Colonic mucosa (tissue), 4 donors: Measurements from ENCODE around the gene SEMA5A. TPM values are rescaled to one million over a fixed set of nuclear protein-coding genes. Genes with fewer than 3 reads are reported as not detected.
"Not testable (repeated sequence)": the region's sequence is repeated elsewhere in the genome, so short reads cannot be mapped to it uniquely, and the experiment has no call there.

Experiments
- DNase-seq: peaks from one replicate; pipeline ENCODE4 v3.0.0-alpha.2; 2020
- H3K27ac ChIP-seq: fragments of 200-600 bp; one replicate; pipeline ENCODE4 v1.8.0; 2021
- H3K27me3 ChIP-seq: fragments of 200-600 bp; one replicate; pipeline ENCODE4 v1.8.0; 2021
- H3K36me3 ChIP-seq: fragments of 200-600 bp; one replicate; pipeline ENCODE4 v1.8.0; 2021
- H3K4me1 ChIP-seq: fragments of 200-600 bp; one replicate; pipeline ENCODE4 v1.8.0; 2021; ENCODE audit warnings: mild to moderate bottlenecking
- H3K4me3 ChIP-seq: fragments of 200-600 bp; one replicate; pipeline ENCODE4 v1.8.0; 2021
- H3K9ac ChIP-seq, 2 donors: one replicate each; pipeline ENCODE4 v1.7.0; 2013; ENCODE audit warnings: control low read depth in 2 of 2, low read depth in 2 of 2, low read length in 2 of 2
- H3K9me3 ChIP-seq: fragments of 200-600 bp; one replicate; pipeline ENCODE4 v1.8.0; 2021
- intact Hi-C: fragments of 100-400 bp; cut with DNase I; formaldehyde crosslinking; loops from one replicate; pipeline ENCODE4 v1.14.1; 2022
- total RNA-seq, 2 donors: library from RNA; stranded (reverse); fragmentation: NEBNext Ultra II Directional in 1 of 2; extraction: Animal tissue kit (Norgen Biotek cat#: 25700) in 1 of 2; gene quantifications; one replicate each; pipeline ENCODE4 v1.2.1, GENCODE V29; 2021
- TF ChIP-seq, protein P1 (sequence below): fragments of 200-600 bp; IDR thresholded peaks from one replicate; pipeline ENCODE4 v1.8.0; 2022; ENCODE audit warnings: antibody characterized with exemption, mild to moderate bottlenecking
- donor health status: healthy.
- donor health status: DM: no; HTN: no; CAD: no.
- donor health status: DM: no; HTN: no; CAD: no.

SEMA5A gene
- total RNA-seq, 2 donors from 2014 or later = 23.3 to 32.7 TPM

DNA sequence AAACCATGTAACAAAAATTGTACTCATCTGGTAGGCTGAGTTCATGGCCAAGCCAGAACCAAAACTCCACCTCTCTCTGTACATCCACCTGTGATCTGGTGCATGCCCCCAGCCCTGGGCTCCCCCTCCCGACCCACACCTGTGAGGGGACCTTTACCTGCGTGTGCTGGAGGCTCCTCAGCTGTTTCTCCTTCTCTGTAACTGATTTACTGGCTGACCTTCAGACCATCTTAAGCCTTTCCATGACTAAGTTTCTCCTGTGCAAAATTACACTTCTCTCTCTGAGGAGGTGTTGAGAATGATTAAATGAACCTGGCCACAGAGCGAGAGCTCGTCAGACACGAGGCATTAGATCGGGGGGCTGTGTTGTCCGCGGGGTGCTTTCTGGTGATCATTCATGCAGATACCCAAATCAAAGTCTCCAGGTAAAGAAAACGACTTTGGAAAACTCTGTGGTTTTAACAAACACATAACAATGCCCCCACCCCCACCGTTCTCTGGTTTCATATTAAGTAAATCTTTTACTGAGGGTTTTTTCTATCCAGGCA is 136.4 kb downstream of the SEMA5A start:
- H3K9me3 ChIP-seq = no peaks in the 10 kb centered on the region
- H3K4me1 ChIP-seq = no peaks in the 10 kb centered on the region
- no peak overlapping the region for H3K4me3 ChIP-seq
- H3K9ac ChIP-seq = no peak overlapping the region
- TF ChIP-seq, protein P1, sequence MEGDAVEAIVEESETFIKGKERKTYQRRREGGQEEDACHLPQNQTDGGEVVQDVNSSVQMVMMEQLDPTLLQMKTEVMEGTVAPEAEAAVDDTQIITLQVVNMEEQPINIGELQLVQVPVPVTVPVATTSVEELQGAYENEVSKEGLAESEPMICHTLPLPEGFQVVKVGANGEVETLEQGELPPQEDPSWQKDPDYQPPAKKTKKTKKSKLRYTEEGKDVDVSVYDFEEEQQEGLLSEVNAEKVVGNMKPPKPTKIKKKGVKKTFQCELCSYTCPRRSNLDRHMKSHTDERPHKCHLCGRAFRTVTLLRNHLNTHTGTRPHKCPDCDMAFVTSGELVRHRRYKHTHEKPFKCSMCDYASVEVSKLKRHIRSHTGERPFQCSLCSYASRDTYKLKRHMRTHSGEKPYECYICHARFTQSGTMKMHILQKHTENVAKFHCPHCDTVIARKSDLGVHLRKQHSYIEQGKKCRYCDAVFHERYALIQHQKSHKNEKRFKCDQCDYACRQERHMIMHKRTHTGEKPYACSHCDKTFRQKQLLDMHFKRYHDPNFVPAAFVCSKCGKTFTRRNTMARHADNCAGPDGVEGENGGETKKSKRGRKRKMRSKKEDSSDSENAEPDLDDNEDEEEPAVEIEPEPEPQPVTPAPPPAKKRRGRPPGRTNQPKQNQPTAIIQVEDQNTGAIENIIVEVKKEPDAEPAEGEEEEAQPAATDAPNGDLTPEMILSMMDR = no peak
- H3K27me3 ChIP-seq = no peaks in the 10 kb centered on the region
- DNase-seq = no peak
- H3K27ac ChIP-seq = no peak overlapping the region
- no peaks in the 10 kb centered on the region for H3K36me3 ChIP-seq
- intact Hi-C loops = no loop called here

DNA sequence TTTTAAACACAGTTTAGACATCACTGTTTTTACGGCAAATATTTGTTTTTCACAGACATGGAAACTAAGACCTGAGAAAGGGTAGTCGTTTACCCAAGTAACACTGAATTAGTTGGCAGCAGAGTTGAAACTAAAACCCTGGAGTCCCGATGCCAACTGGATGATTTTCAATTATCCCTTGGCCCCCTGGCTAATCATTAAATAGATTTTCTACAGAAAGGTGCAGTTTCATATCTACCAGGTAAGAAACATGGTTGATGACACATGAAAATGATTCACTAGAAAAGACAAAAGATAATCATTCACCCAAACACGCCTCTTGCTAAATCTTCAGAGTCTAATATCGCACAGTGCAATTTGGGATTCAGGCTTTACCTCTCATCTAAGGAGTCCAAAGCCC is 136.9 kb downstream of the SEMA5A start:
- Histone ChIP-seq H3K4me1 (no peaks in the 10 kb centered on the region), H3K9me3 (no peaks in the 10 kb centered on the region), H3K9ac (no peak overlapping the region), H3K36me3 (no peaks in the 10 kb centered on the region), H3K4me3 (no peak overlapping the region), H3K27me3 (no peaks in the 10 kb centered on the region), H3K27ac (no peak overlapping the region)
- intact Hi-C loops = no loop called here
- TF ChIP-seq, protein P1 = no peak
- no peak for DNase-seq

DNA sequence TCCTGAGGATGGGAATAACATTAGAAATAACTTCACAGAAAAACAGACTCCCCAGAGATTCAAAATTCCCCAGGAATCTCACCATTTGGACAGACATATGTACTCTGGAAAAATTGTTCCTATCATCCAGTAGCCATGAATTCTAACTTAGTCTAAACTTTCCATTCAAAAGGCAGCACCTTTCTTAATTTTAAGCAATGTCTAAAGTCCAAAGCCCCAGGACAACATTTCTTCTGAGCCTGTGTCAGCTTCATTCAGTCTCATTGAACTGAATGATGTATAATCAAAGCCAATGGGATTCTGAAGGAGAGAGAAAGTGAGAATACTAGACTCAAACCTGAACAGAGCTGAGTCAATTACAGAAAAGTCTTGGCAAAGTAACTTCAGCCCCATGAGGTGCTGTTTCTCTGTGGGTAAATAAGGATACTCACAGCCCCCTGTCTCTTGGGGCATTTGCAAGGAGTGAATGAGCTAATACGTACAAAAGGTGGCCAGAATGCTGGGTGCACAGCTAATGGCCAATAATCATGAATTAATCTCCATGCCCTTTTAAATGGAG is 140.6 kb downstream of the SEMA5A start:
- DNase-seq = no peak
- TF ChIP-seq, protein P1 = no peak
- no peaks in the 10 kb centered on the region for H3K36me3 ChIP-seq
- H3K9ac ChIP-seq = no peak overlapping the region
- H3K4me3 ChIP-seq = no peak overlapping the region
- no peaks in the 10 kb centered on the region for H3K9me3 ChIP-seq
- no peaks in the 10 kb centered on the region for H3K27me3 ChIP-seq
- intact Hi-C loops = no loop called here
- H3K27ac ChIP-seq = no peak overlapping the region
- no peaks in the 10 kb centered on the region for H3K4me1 ChIP-seq

DNA sequence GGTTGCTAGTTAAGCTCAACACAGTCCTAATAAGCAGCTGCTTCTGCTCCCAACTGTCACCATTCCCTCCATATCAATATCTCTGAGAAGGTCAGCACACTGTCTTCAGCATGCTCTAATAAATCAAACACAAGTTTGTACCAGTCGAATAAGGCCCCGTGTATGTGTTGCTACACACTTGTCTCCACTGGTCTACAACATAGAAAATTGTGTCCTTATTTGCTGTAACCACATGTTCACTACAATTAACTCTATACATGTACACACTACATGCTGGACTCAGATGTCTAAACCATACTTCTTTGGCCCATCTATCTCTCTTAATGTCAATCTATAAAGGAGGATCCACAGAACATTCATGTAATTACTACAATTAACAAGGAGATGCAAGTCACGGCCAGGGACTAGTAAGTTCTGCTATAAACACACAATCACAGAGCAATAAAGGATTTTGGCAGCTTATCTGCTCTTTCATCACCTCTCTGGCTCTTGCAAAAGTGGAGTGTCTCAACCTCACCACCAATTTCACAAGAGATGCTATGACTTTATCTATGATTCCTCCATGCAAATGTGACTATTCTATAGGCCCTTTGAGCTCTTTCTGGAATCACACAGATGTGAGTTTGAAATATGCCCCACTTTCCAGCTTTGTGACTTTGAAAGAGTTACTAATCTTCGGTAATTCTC is 143.9 kb downstream of the SEMA5A start:
- DNase-seq = no peak
- intact Hi-C loops = no loop called here
- no peaks in the 10 kb centered on the region for H3K27me3 ChIP-seq
- no peaks in the 10 kb centered on the region for H3K9me3 ChIP-seq
- TF ChIP-seq, protein P1 = no peak
- H3K9ac ChIP-seq = no peak overlapping the region
- H3K4me3 ChIP-seq = no peak overlapping the region
- H3K4me1 ChIP-seq = no peaks in the 10 kb centered on the region
- no peak overlapping the region for H3K27ac ChIP-seq
- H3K36me3 ChIP-seq = no peaks in the 10 kb centered on the region

DNA sequence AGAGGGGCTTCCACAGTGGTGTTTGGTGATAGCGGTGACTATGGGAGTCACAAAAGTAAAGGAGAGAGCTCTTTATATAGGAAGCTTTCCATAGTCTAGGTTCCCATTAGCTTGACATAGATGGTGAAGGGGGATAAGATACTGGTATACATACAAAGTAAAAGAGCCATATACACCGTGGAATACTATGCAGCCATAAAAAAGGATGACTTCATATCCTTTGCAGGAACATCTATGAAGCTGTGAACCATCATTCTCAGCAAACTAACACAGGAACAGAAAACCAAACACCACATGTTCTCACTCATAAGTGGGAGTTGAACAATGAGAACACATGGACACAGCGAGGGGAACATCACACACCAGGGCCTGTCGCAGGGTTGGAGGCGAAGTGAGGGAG is 146.1 kb downstream of the SEMA5A start:
- not testable (repeated sequence) for H3K9ac ChIP-seq, H3K4me1 ChIP-seq

DNA sequence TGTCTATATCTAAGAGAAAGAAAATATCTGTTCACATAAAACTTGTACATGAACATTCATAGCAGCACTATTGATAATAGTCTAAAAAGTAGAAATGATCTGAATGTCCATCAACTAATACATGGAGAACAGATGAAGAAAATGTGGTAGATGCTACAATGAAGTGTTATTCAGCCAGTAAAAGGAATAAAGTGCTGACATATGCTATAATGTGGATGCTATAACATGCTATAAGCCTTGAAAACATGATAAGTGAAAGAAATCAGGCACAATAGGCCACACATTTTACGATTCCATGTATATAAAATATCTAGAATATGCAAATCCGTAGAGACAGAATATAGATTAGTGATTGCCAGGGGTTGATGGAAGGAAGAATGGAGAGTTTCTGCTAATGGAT is 146.8 kb downstream of the SEMA5A start:
- TF ChIP-seq, protein P1 = no peak
- no peak for DNase-seq
- H3K4me1 ChIP-seq = no peaks in the 10 kb centered on the region
- no peaks in the 10 kb centered on the region for H3K36me3 ChIP-seq
- intact Hi-C loops = no loop called here
- H3K9ac ChIP-seq = no peak overlapping the region
- no peaks in the 10 kb centered on the region for H3K27me3 ChIP-seq
- no peak overlapping the region for H3K4me3 ChIP-seq
- no peak overlapping the region for H3K27ac ChIP-seq
- H3K9me3 ChIP-seq = no peaks in the 10 kb centered on the region

More for the DNA sequence above, 146.1 kb downstream of the SEMA5A start:
- H3K4me3 ChIP-seq, H3K9me3 ChIP-seq, DNase-seq, H3K36me3 ChIP-seq, H3K27ac ChIP-seq, intact Hi-C loops, H3K27me3 ChIP-seq: not testable (repeated sequence)
